AML-193 (cell line): Measurements from ENCODE around the gene CHD9.

Experiments
- DNase-seq, 2 experiments: peaks; one replicate each; lab custom pipeline; 2025; lab: John Stamatoyannopoulos, UW

Gene CHD9

GRCh38 chr16:53372992-53373871 lies 318.4 kb downstream of the CHD9 start:
- no peak for DNase-seq

DNA sequence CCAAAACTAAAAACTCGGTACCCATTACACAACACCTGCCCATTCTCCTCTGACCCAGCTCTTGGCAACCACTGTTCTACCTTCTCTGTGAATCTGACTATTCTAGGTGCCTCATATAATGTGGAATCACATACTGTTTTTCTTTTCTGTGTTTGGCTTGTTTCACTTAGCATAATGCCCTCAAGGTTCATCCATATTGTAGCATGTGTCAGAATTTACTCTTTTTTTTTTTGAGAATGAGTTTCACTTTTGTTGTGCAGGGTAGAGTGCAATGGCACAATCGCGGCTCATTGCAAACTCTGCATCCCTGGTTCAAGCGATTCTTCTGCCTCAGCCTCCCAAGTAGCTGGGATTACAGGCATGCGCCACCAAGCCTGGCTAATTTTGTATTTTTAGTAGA lies 320.0 kb downstream of the CHD9 start:
- peak in 1 of 2 experiments; percentile 25 for DNase-seq

- no peak for DNase-seq
These were observed 323.3 kb downstream of the CHD9 start for GRCh38 chr16:53378138-53378537.
